ENCODE results near the gene ZNF710.

- TF ChIP-seq CTCF (IDR thresholded peaks at IDR 0.05; ENCODE audit: control extremely low read depth in 1 of 3, insufficient read depth in 1 of 3, low read depth in 1 of 3, low read length in 3 of 3) (no peak), POLR2A (IDR thresholded peaks at IDR 0.05; ENCODE audit: control extremely low read depth in 1 of 2, low read depth in 2 of 2, low read length in 2 of 2) (no peak), JUND (IDR thresholded peaks at IDR 0.05; ENCODE audit: low read length) (no peak), MAX (IDR thresholded peaks at IDR 0.05) (no peak), CHD2 (IDR thresholded peaks at IDR 0.05; ENCODE audit: low read length) (no peak)
Measured at GRCh38 chr15:90058308-90058707, 57.2 kb downstream of the ZNF710 start.

Data from H1 (cell line).